ENCODE measurements around the gene CIB4. TPM values are rescaled to one million over a fixed set of nuclear protein-coding genes. Genes with fewer than 3 reads are reported as not detected.
A peak's percentile ranks its signal among the peaks of the same experiment; 100 is the strongest.

CIB4 gene
- total RNA-seq, 1 donor from 2014 or later, result not detected

- no peak overlapping the region for H3K27ac Mint-ChIP-seq (ENCODE audit: unreplicated experiment)
- H3K4me3 Mint-ChIP-seq (ENCODE audit: unreplicated experiment), result no peak overlapping the region
- DNase-seq (ENCODE audit: low spot score), result peak; percentile 69
Observed at GRCh38 chr2:26575836-26576564, 65.2 kb downstream of the CIB4 start.

GRCh38 chr2:26574900-26575560 is 66.1 kb downstream of the CIB4 start:
- peaks cover 3% of the 10 kb centered on the region for H3K4me1 Mint-ChIP-seq (ENCODE audit: low read depth)
- H3K27ac Mint-ChIP-seq (ENCODE audit: unreplicated experiment), result no peak overlapping the region
- no peak overlapping the region for H3K4me3 Mint-ChIP-seq (ENCODE audit: unreplicated experiment)
- H3K27me3 Mint-ChIP-seq (ENCODE audit: low read depth), result peaks cover 63% of the 10 kb centered on the region
- no peak for TF ChIP-seq CTCF (IDR thresholded peaks at IDR 0.05)
- H3K36me3 Mint-ChIP-seq (ENCODE audit: low read depth), result peaks cover 2% of the 10 kb centered on the region
- DNase-seq (ENCODE audit: low spot score), result peak; percentile 61
- H3K9me3 Mint-ChIP-seq (ENCODE audit: low read depth), result no peaks in the 10 kb centered on the region

More at GRCh38 chr2:26575836-26576564, 65.2 kb downstream of the CIB4 start:
- Mint-ChIP-seq H3K9me3 (ENCODE audit: low read depth) (no peaks in the 10 kb centered on the region), H3K27me3 (ENCODE audit: low read depth) (peaks cover 54% of the 10 kb centered on the region), H3K36me3 (ENCODE audit: low read depth) (peaks cover 2% of the 10 kb centered on the region), H3K4me1 (ENCODE audit: low read depth) (peaks cover 3% of the 10 kb centered on the region)
- no peak for TF ChIP-seq CTCF (IDR thresholded peaks at IDR 0.05)

- Mint-ChIP-seq H3K4me3 (ENCODE audit: unreplicated experiment) (no peak overlapping the region), H3K4me1 (ENCODE audit: low read depth) (peaks cover 3% of the 10 kb centered on the region), H3K9me3 (ENCODE audit: low read depth) (no peaks in the 10 kb centered on the region), H3K36me3 (ENCODE audit: low read depth) (peaks cover 2% of the 10 kb centered on the region), H3K27ac (ENCODE audit: unreplicated experiment) (no peak overlapping the region), H3K27me3 (ENCODE audit: low read depth) (peaks cover 65% of the 10 kb centered on the region)
- DNase-seq (ENCODE audit: low spot score), result peak; percentile 51
- no peak for TF ChIP-seq CTCF (IDR thresholded peaks at IDR 0.05)
Observed at GRCh38 chr2:26574066-26574899, 66.9 kb downstream of the CIB4 start.

- peaks cover 62% of the 10 kb centered on the region for H3K27me3 Mint-ChIP-seq (ENCODE audit: low read depth)
Observed at GRCh38 chr2:26573241-26573925, 67.8 kb downstream of the CIB4 start.

More at GRCh38 chr2:26573241-26573925, 67.8 kb downstream of the CIB4 start:
- Mint-ChIP-seq H3K4me1 (ENCODE audit: low read depth) (peaks cover 3% of the 10 kb centered on the region), H3K4me3 (ENCODE audit: unreplicated experiment) (no peak overlapping the region), H3K36me3 (ENCODE audit: low read depth) (peaks cover 2% of the 10 kb centered on the region), H3K27ac (ENCODE audit: unreplicated experiment) (no peak overlapping the region), H3K9me3 (ENCODE audit: low read depth) (no peaks in the 10 kb centered on the region)
- TF ChIP-seq CTCF (IDR thresholded peaks at IDR 0.05), result no peak
- no peak for DNase-seq (ENCODE audit: low spot score)
